Liver (tissue), 9 donors: Measurements from ENCODE around the gene PLEKHA7. TPM values are rescaled to one million over a fixed set of nuclear protein-coding genes. Genes with fewer than 3 reads are reported as not detected.

Experiments used
- DNase-seq: peaks from one replicate; pipeline ENCODE4 v3.0.0-alpha.2; 2017; ENCODE audit warnings: low spot score
- H3K27ac ChIP-seq, 2 donors: one replicate each; pipeline ENCODE4 v1.7.0; 2013; ENCODE audit warnings: inconsistent platforms in 2 of 2, low read length in 2 of 2, control low read depth in 1 of 2, low read depth in 1 of 2, mild to moderate bottlenecking in 1 of 2
- H3K27me3 ChIP-seq, 4 donors: one replicate each; pipeline versions ENCODE4 v1.6.1 to v1.7.0; 2013; ENCODE audit warnings: low read length in 3 of 4, inconsistent platforms in 1 of 4, mild to moderate bottlenecking in 1 of 4, moderate library complexity in 1 of 4; ENCODE audit not compliant: control insufficient read depth in 4 of 4, insufficient read depth in 4 of 4
- H3K36me3 ChIP-seq, 4 donors: one replicate each; pipeline versions ENCODE4 v1.6.1 to v1.7.0; 2013; ENCODE audit warnings: low read length in 3 of 4, mild to moderate bottlenecking in 3 of 4, low read depth in 1 of 4, moderate library complexity in 1 of 4; ENCODE audit not compliant: control insufficient read depth in 4 of 4, insufficient read depth in 3 of 4
- H3K4me1 ChIP-seq, 4 donors: one replicate each; pipeline versions ENCODE4 v1.6.1 to v1.7.0; 2013; ENCODE audit warnings: low read length in 3 of 4, mild to moderate bottlenecking in 3 of 4, moderate library complexity in 1 of 4; ENCODE audit not compliant: control insufficient read depth in 4 of 4, insufficient read depth in 4 of 4
- H3K4me3 ChIP-seq, 3 donors: one replicate each; pipeline versions ENCODE4 v1.6.1 to v1.7.0; 2013; ENCODE audit warnings: low read length in 3 of 3, control low read depth in 1 of 3, low read depth in 1 of 3, mild to moderate bottlenecking in 1 of 3
- H3K9ac ChIP-seq, 2 donors: one replicate each; pipeline ENCODE4 v1.7.0; 2013; ENCODE audit warnings: low read length in 2 of 2, mild to moderate bottlenecking in 2 of 2, moderate library complexity in 2 of 2, control low read depth in 1 of 2, low read depth in 1 of 2
- H3K9me3 ChIP-seq, 4 donors: one replicate each; pipeline versions ENCODE4 v1.6.1 to v1.7.0; 2013; ENCODE audit warnings: low read length in 3 of 4; ENCODE audit not compliant: control insufficient read depth in 4 of 4
- EGR1 ChIP-seq, 2 donors: IDR thresholded peaks; 2 replicates each; pipeline ENCODE4 v1.6.1; 2016 to 2018; ENCODE audit warnings: antibody characterized with exemption in 2 of 2, low read depth in 2 of 2
- FOXA1 ChIP-seq: IDR thresholded peaks from 2 replicates; pipeline ENCODE4 v1.6.1; 2016; ENCODE audit warnings: antibody characterized with exemption
- FOXA2 ChIP-seq: IDR thresholded peaks from 2 replicates; pipeline ENCODE4 v1.6.1; 2016; ENCODE audit warnings: antibody characterized with exemption
- GABPA ChIP-seq, 2 donors: IDR thresholded peaks in 1 of 2; conservative IDR thresholded peaks in 1 of 2; 2 replicates each; pipeline ENCODE4 v1.6.1; 2016; ENCODE audit warnings: antibody characterized with exemption in 2 of 2, mild to moderate bottlenecking in 1 of 2, moderate library complexity in 1 of 2
- HNF4A ChIP-seq, 2 donors: conservative IDR thresholded peaks; 2 replicates each; pipeline ENCODE4 v1.6.1; 2016; ENCODE audit warnings: antibody characterized with exemption in 2 of 2, mild to moderate bottlenecking in 2 of 2
- HNF4G ChIP-seq: IDR thresholded peaks from 2 replicates; pipeline ENCODE4 v1.6.1; 2016; ENCODE audit warnings: antibody characterized with exemption
- JUND ChIP-seq, 2 donors: IDR thresholded peaks; 2 replicates each; pipeline ENCODE4 v1.6.1; 2016; ENCODE audit warnings: antibody characterized with exemption in 2 of 2
- NR2F2 ChIP-seq: IDR thresholded peaks from 2 replicates; pipeline ENCODE4 v1.6.1; 2016; ENCODE audit warnings: antibody characterized with exemption
- RAD21 ChIP-seq, 2 donors: IDR thresholded peaks; 2 replicates each; pipeline ENCODE4 v1.6.1; 2016; ENCODE audit warnings: antibody characterized with exemption in 2 of 2, mild to moderate bottlenecking in 2 of 2
- RXRA ChIP-seq, 2 donors: IDR thresholded peaks; 2 replicates each; pipeline ENCODE4 v1.6.1; 2017 to 2018; ENCODE audit warnings: antibody characterized with exemption in 2 of 2, mild to moderate bottlenecking in 1 of 2
- TAF1 ChIP-seq: conservative IDR thresholded peaks from 2 replicates; pipeline ENCODE4 v1.6.1; 2016; ENCODE audit warnings: antibody characterized with exemption, mild to moderate bottlenecking
- YY1 ChIP-seq: IDR thresholded peaks from 2 replicates; pipeline ENCODE4 v1.6.1; 2016; ENCODE audit warnings: antibody characterized with exemption, mild to moderate bottlenecking
- WGBS: extraction: QIAGEN DNeasy Blood & Tissue Kit; methylation state at CpG from one replicate; pipeline ENCODE4 v1.1.7; 2013; 5-methylcytosine and 5-hydroxymethylcytosine counted together
- polyA plus RNA-seq, 2 donors: library from polyadenylated mRNA; stranded (reverse) in 1 of 2; unstranded in 1 of 2; fragments of 200-250 nt in 1 of 2; fragments of >200 nt in 1 of 2; fragmentation: Nextera tagmentation in 1 of 2; extraction: Ambion mirVana in 1 of 2; gene quantifications; one replicate each; pipeline versions ENCODE4 v1.2.1 to v1.2.3, GENCODE V29; 2013 to 2015
- total RNA-seq, 2 donors: library from RNA; depleted of rRNA; stranded (reverse); fragments of >200 nt; gene quantifications; one replicate each; pipeline ENCODE4 v1.2.3, GENCODE V29; 2014
- TF ChIP-seq, protein P1 (sequence below): IDR thresholded peaks from 2 replicates; pipeline ENCODE4 v1.6.1; 2016; ENCODE audit warnings: antibody characterized with exemption
- TF ChIP-seq, protein P2 (sequence below): IDR thresholded peaks from 2 replicates; pipeline ENCODE4 v1.6.1; 2016; ENCODE audit warnings: antibody characterized with exemption
- TF ChIP-seq, protein P3 (sequence below): IDR thresholded peaks from 2 replicates; pipeline ENCODE4 v1.6.1; 2016; ENCODE audit warnings: antibody characterized with exemption, mild to moderate bottlenecking
- TF ChIP-seq, protein P4 (sequence below): fragments of 150-350 bp; IDR thresholded peaks from 2 replicates; pipeline ENCODE4 v1.5.1; 2017; ENCODE audit warnings: improper control_type of control experiment, low read depth, low read length; ENCODE audit not compliant: missing input control
- TF ChIP-seq, protein P5 (sequence below): IDR thresholded peaks from 2 replicates; pipeline ENCODE4 v1.6.1; 2016; ENCODE audit warnings: antibody characterized with exemption
- donor health status: healthy.
- donor health status: healthy.
- donor health status: healthy.
- donor health status: healthy.
- donor health status: healthy.

PLEKHA7 gene
- total and polyA plus RNA-seq, 4 donors: 6.1 to 28.8 (median 8.5) TPM

GRCh38 chr11:16779436-16779835, 234.8 kb downstream of the PLEKHA7 start:
- Histone ChIP-seq H3K27ac (no peak overlapping the region), H3K9ac (no peak overlapping the region), H3K4me1 (peaks cover 3 to 20% (median 16%) of the 10 kb centered on the region in 4 donors), H3K4me3 (no peak overlapping the region), H3K27me3 (no peaks in the 10 kb centered on the region), H3K36me3 (peaks cover 0 to 8% (median 2%) of the 10 kb centered on the region in 4 donors), H3K9me3 (no peaks in the 10 kb centered on the region)
- DNase-seq: no peak
- 87% methylated on average over 8 of the region's 8 CpGs for WGBS
- TF ChIP-seq RAD21 (IDR thresholded peaks at IDR 0.05) (no peak), YY1 (no peak), JUND (IDR thresholded peaks at IDR 0.05) (no peak), EGR1 (IDR thresholded peaks at IDR 0.05; ENCODE audit: low read depth in 2 of 2) (no peak), HNF4A (conservative IDR thresholded peaks at IDR 0.05) (no peak), NR2F2 (no peak), TAF1 (no peak), FOXA2 (no peak), GABPA (IDR thresholded peaks at IDR 0.05 in 1 of 2, conservative IDR thresholded peaks at IDR 0.05 in 1 of 2) (no peak), FOXA1 (no peak), RXRA (IDR thresholded peaks at IDR 0.05) (no peak), HNF4G (no peak)
- TF ChIP-seq, protein P1, sequence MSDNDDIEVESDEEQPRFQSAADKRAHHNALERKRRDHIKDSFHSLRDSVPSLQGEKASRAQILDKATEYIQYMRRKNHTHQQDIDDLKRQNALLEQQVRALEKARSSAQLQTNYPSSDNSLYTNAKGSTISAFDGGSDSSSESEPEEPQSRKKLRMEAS: no peak
- TF ChIP-seq, protein P2, sequence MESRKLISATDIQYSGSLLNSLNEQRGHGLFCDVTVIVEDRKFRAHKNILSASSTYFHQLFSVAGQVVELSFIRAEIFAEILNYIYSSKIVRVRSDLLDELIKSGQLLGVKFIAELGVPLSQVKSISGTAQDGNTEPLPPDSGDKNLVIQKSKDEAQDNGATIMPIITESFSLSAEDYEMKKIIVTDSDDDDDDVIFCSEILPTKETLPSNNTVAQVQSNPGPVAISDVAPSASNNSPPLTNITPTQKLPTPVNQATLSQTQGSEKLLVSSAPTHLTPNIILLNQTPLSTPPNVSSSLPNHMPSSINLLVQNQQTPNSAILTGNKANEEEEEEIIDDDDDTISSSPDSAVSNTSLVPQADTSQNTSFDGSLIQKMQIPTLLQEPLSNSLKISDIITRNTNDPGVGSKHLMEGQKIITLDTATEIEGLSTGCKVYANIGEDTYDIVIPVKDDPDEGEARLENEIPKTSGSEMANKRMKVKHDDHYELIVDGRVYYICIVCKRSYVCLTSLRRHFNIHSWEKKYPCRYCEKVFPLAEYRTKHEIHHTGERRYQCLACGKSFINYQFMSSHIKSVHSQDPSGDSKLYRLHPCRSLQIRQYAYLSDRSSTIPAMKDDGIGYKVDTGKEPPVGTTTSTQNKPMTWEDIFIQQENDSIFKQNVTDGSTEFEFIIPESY: no peak
- TF ChIP-seq, protein P3, sequence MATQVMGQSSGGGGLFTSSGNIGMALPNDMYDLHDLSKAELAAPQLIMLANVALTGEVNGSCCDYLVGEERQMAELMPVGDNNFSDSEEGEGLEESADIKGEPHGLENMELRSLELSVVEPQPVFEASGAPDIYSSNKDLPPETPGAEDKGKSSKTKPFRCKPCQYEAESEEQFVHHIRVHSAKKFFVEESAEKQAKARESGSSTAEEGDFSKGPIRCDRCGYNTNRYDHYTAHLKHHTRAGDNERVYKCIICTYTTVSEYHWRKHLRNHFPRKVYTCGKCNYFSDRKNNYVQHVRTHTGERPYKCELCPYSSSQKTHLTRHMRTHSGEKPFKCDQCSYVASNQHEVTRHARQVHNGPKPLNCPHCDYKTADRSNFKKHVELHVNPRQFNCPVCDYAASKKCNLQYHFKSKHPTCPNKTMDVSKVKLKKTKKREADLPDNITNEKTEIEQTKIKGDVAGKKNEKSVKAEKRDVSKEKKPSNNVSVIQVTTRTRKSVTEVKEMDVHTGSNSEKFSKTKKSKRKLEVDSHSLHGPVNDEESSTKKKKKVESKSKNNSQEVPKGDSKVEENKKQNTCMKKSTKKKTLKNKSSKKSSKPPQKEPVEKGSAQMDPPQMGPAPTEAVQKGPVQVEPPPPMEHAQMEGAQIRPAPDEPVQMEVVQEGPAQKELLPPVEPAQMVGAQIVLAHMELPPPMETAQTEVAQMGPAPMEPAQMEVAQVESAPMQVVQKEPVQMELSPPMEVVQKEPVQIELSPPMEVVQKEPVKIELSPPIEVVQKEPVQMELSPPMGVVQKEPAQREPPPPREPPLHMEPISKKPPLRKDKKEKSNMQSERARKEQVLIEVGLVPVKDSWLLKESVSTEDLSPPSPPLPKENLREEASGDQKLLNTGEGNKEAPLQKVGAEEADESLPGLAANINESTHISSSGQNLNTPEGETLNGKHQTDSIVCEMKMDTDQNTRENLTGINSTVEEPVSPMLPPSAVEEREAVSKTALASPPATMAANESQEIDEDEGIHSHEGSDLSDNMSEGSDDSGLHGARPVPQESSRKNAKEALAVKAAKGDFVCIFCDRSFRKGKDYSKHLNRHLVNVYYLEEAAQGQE: no peak
- TF ChIP-seq, protein P4, sequence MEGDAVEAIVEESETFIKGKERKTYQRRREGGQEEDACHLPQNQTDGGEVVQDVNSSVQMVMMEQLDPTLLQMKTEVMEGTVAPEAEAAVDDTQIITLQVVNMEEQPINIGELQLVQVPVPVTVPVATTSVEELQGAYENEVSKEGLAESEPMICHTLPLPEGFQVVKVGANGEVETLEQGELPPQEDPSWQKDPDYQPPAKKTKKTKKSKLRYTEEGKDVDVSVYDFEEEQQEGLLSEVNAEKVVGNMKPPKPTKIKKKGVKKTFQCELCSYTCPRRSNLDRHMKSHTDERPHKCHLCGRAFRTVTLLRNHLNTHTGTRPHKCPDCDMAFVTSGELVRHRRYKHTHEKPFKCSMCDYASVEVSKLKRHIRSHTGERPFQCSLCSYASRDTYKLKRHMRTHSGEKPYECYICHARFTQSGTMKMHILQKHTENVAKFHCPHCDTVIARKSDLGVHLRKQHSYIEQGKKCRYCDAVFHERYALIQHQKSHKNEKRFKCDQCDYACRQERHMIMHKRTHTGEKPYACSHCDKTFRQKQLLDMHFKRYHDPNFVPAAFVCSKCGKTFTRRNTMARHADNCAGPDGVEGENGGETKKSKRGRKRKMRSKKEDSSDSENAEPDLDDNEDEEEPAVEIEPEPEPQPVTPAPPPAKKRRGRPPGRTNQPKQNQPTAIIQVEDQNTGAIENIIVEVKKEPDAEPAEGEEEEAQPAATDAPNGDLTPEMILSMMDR: no peak
- TF ChIP-seq, protein P5, sequence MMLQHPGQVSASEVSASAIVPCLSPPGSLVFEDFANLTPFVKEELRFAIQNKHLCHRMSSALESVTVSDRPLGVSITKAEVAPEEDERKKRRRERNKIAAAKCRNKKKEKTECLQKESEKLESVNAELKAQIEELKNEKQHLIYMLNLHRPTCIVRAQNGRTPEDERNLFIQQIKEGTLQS: no peak
